CD14-positive monocyte (primary cell): ENCODE data around the gene PPP2R3A. TPM values are rescaled to one million over a fixed set of nuclear protein-coding genes. Genes with fewer than 3 reads are reported as not detected.

Source experiments
- DNase-seq, 3 donors: peaks; one replicate each; pipeline ENCODE4 v3.0.0-alpha.2; 2011 to 2022
- H2AFZ ChIP-seq: 2 replicates; pipeline ENCODE4 v1.6.0; 2012; ENCODE audit warnings: mild to moderate bottlenecking, low read depth, low read length, inconsistent platforms; ENCODE audit not compliant: insufficient read depth, poor library complexity, severe bottlenecking
- H3K27ac ChIP-seq, 2 donors: 1 replicate in 1 of 2; 2 replicates in 1 of 2; pipeline ENCODE4 v1.5.1; 2012 to 2013; ENCODE audit warnings: low read length in 2 of 2, control low read depth in 1 of 2, inconsistent platforms in 1 of 2, low read depth in 1 of 2, mild to moderate bottlenecking in 1 of 2
- H3K27me3 ChIP-seq, 2 donors: one replicate each; pipeline versions ENCODE4 v1.6.0 to v1.6.1; 2011 to 2013; ENCODE audit warnings: low read length in 2 of 2; ENCODE audit not compliant: control insufficient read depth in 2 of 2, insufficient read depth in 2 of 2
- H3K36me3 ChIP-seq, 2 donors: replicated peaks in 1 of 2; 1 replicate in 1 of 2; 2 replicates in 1 of 2; pipeline versions ENCODE4 v1.5.1 to v1.6.1; 2012 to 2013; ENCODE audit warnings: low read length in 2 of 2, control low read depth in 1 of 2, inconsistent platforms in 1 of 2, mild to moderate bottlenecking in 1 of 2; ENCODE audit not compliant: insufficient read depth in 2 of 2, control insufficient read depth in 1 of 2
- H3K4me1 ChIP-seq, 2 donors: 1 replicate in 1 of 2; 2 replicates in 1 of 2; pipeline versions ENCODE4 v1.5.1 to v1.6.1; 2012 to 2013; ENCODE audit warnings: low read length in 2 of 2, control low read depth in 1 of 2, inconsistent platforms in 1 of 2, mild to moderate bottlenecking in 1 of 2, moderate library complexity in 1 of 2; ENCODE audit not compliant: insufficient read depth in 2 of 2, control insufficient read depth in 1 of 2
- H3K4me2 ChIP-seq: replicated peaks from 2 replicates; pipeline ENCODE3; 2012; ENCODE audit warnings: low read length, moderate library complexity, mild to moderate bottlenecking; ENCODE audit not compliant: poor library complexity, severe bottlenecking; ENCODE audit errors: extremely low read depth
- H3K4me3 ChIP-seq, 3 experiments: fragments of 200-600 bp in 1 of 3; sonication (generic) in 1 of 3; replicated peaks in 1 of 3; 1 replicate in 2 of 3; 2 replicates in 1 of 3; pipeline ENCODE4 v1.5.1; 2011 to 2013; ENCODE audit warnings: low read length in 3 of 3, mild to moderate bottlenecking in 3 of 3, control low read depth in 2 of 3, low read depth in 2 of 3, inconsistent platforms in 1 of 3, moderate library complexity in 1 of 3
- H3K79me2 ChIP-seq: 2 replicates; pipeline ENCODE4 v1.6.0; 2012; ENCODE audit warnings: mild to moderate bottlenecking, control low read depth, inconsistent platforms, low read length, moderate library complexity; ENCODE audit not compliant: insufficient read depth
- H3K9ac ChIP-seq: 2 replicates; pipeline ENCODE4 v1.6.0; 2017; ENCODE audit warnings: low read length, mild to moderate bottlenecking; ENCODE audit not compliant: insufficient read depth, poor library complexity, severe bottlenecking
- H3K9me3 ChIP-seq, 2 donors: replicated peaks in 1 of 2; 1 replicate in 1 of 2; 2 replicates in 1 of 2; pipeline versions ENCODE4 v1.5.1 to v1.6.1; 2012 to 2013; ENCODE audit warnings: low read length in 2 of 2, control low read depth in 1 of 2; ENCODE audit not compliant: control insufficient read depth in 1 of 2, insufficient read depth in 1 of 2
- H4K20me1 ChIP-seq: 2 replicates; pipeline ENCODE4 v1.6.0; 2012; ENCODE audit warnings: mild to moderate bottlenecking, low read length, control low read depth, moderate library complexity; ENCODE audit not compliant: insufficient read depth
- H3K27ac Mint-ChIP-seq, 7 donors: one replicate each; pipeline ENCODE4 v1.8.0; 2020; ENCODE audit warnings: mild to moderate bottlenecking in 7 of 7, mixed read lengths in 7 of 7, moderate library complexity in 6 of 7, inconsistent platforms in 2 of 7
- H3K27me3 Mint-ChIP-seq, 3 donors: one replicate each; pipeline ENCODE4 v1.8.0; 2021 to 2022; ENCODE audit warnings: low read depth in 3 of 3, mild to moderate bottlenecking in 3 of 3, mixed read lengths in 3 of 3, moderate library complexity in 3 of 3, inconsistent platforms in 1 of 3
- H3K36me3 Mint-ChIP-seq, 2 donors: one replicate each; pipeline ENCODE4 v1.8.0; 2020; ENCODE audit warnings: mixed read lengths in 2 of 2, inconsistent platforms in 1 of 2, mild to moderate bottlenecking in 1 of 2
- H3K4me1 Mint-ChIP-seq: one replicate; pipeline ENCODE4 v1.8.0; 2020; ENCODE audit warnings: mild to moderate bottlenecking, mixed read lengths
- H3K4me3 Mint-ChIP-seq, 2 donors: one replicate each; pipeline ENCODE4 v1.8.0; 2020; ENCODE audit warnings: mild to moderate bottlenecking in 2 of 2, mixed read lengths in 2 of 2, moderate library complexity in 1 of 2
- H3K9me3 Mint-ChIP-seq, 7 donors: one replicate each; pipeline ENCODE4 v1.8.0; 2020 to 2022; ENCODE audit warnings: mixed read lengths in 7 of 7, mild to moderate bottlenecking in 6 of 7, moderate library complexity in 6 of 7, inconsistent platforms in 2 of 7
- CTCF ChIP-seq: fragments of 200-600 bp; IDR thresholded peaks from one replicate; pipeline ENCODE4 v1.8.0; 2022; ENCODE audit warnings: antibody characterized with exemption, mild to moderate bottlenecking
- WGBS: methylation state at CpG from one replicate; pipeline ENCODE4 v1.1.5; 2013; ENCODE audit warnings: missing lambda C conversion rate; ENCODE audit not compliant: insufficient coverage; 5-methylcytosine and 5-hydroxymethylcytosine counted together
- intact Hi-C, 2 donors: fragments of 100-400 bp; cut with micrococcal nuclease; formaldehyde crosslinking; loops; one replicate each; pipeline versions ENCODE4 v1.15.0 to v1.15.1; 2023
- polyA plus RNA-seq, 3 donors: library from polyadenylated mRNA; depleted of rRNA in 1 of 3; unstranded in 2 of 3; stranded (reverse) in 1 of 3; fragments of 300-500 nt in 2 of 3; fragments of >200 nt in 1 of 3; fragmentation: Illumina TruSeq in 2 of 3; gene quantifications; 1 replicate in 2 of 3; 2 replicates in 1 of 3; pipeline ENCODE4 v1.2.3, GENCODE V29; 2012 to 2021

Gene PPP2R3A
- polyA plus RNA-seq, 3 donors = 0.09 to 0.15 (median 0.10) TPM

GRCh38 chr3:136151219-136151618, 185.7 kb downstream of the PPP2R3A start:
- Histone ChIP-seq H3K27ac (no peak overlapping the region), H3K79me2 (peaks cover 94% of the 10 kb centered on the region), H3K9me3 (no peaks in the 10 kb centered on the region), H3K4me3 (no peak overlapping the region), H3K27me3 (no peaks in the 10 kb centered on the region), H3K9ac (no peak overlapping the region), H3K36me3 (peaks cover 35 to 46% of the 10 kb centered on the region in 2 donors), H3K4me2 (no peak overlapping the region), H2AFZ (no peak overlapping the region), H4K20me1 (peaks cover 100% of the 10 kb centered on the region), H3K4me1 (no peaks in the 10 kb centered on the region)
- Mint-ChIP-seq H3K4me1 (peaks cover 8% of the 10 kb centered on the region), H3K36me3 (peaks cover 36% of the 10 kb centered on the region in 2 donors), H3K27ac (peak overlapping the region in 2 of 7 donors; percentile 34 to 60), H3K9me3 (no peaks in the 10 kb centered on the region), H3K27me3 (no peaks in the 10 kb centered on the region), H3K4me3 (no peak overlapping the region)
- WGBS = 95% methylated on average over 5 of the region's 10 CpGs
- TF ChIP-seq CTCF = no peak
- no peak for DNase-seq
- intact Hi-C loops = loop anchor here in 1 of 2 donors (10.0 kb wide), 1 partner anchor 104 kb away; the partner anchor contains the start of gene PCCB

- Histone ChIP-seq H3K27ac (no peak overlapping the region), H3K79me2 (peaks cover 98% of the 10 kb centered on the region), H3K27me3 (no peaks in the 10 kb centered on the region), H3K4me3 (no peak overlapping the region), H3K4me2 (no peak overlapping the region), H3K9me3 (no peaks in the 10 kb centered on the region), H3K4me1 (no peaks in the 10 kb centered on the region), H2AFZ (no peak overlapping the region), H3K9ac (no peak overlapping the region), H3K36me3 (peaks cover 35 to 46% of the 10 kb centered on the region in 2 donors), H4K20me1 (peaks cover 100% of the 10 kb centered on the region)
- H3K36me3 Mint-ChIP-seq = peaks cover 36% of the 10 kb centered on the region in 2 donors
- DNase-seq = no peak
- H3K27me3 Mint-ChIP-seq = no peaks in the 10 kb centered on the region
- TF ChIP-seq CTCF = no peak
- peak overlapping the region in 1 of 7 donors; percentile 5 for H3K27ac Mint-ChIP-seq
- intact Hi-C loops = loop anchor here in 1 of 2 donors (10.0 kb wide), 1 partner anchor 102 kb away; the partner anchor contains the start of gene PCCB
- WGBS = 100% methylated on average over 2 of the region's 4 CpGs
- H3K4me1 Mint-ChIP-seq = peaks cover 8% of the 10 kb centered on the region
- H3K9me3 Mint-ChIP-seq = no peaks in the 10 kb centered on the region
- H3K4me3 Mint-ChIP-seq = no peak overlapping the region
These were observed 186.8 kb downstream of the PPP2R3A start for GRCh38 chr3:136152176-136152843.
